ENCODE data around the gene TNK2. TPM values are rescaled to one million over a fixed set of nuclear protein-coding genes. Genes with fewer than 3 reads are reported as not detected.

TNK2 gene
- total RNA-seq, 1 donor from 2014 or later, result 39.1 TPM

DNA sequence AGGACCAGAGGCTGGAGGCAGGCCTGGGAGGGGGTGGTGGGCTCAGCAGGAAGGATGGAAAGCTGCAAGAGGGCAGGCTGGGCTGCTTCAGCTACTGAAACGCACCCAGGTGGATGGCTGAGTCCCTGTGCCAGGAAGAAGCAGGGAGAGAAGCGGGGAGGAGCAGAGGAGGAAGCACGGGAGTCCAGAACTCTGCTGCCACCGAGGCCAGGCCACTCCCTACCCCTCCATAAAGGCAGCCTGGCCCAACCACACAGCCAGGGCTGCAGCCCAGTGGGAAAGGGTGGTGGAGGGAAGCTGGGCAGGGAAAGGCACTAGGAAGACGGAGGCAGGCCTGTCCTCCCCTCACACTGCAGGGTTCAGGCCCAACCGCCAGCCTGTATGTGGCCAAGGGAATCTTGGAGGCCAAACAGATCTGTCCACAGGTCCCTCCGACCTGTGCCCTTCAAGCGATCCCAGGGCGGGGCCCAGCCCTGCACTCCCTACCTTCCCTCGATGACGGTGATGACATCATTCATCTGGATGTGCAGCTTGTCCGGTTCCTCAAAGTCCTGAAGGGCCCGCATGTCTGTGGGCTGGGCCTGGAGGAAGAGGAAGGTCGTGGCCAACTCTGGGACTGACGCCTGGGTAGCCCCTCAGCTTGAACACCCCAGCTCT lies 30.5 kb downstream of the TNK2 start:
- no peaks in the 10 kb centered on the region for H3K9me3 Mint-ChIP-seq (ENCODE audit: unreplicated experiment)
- Histone ChIP-seq H3K79me2 (ENCODE audit: insufficient read depth, low read length) (peaks cover 7% of the 10 kb centered on the region), H2AFZ (ENCODE audit: low read depth, low read length) (no peak overlapping the region), H3K4me2 (ENCODE audit: low read length) (no peak overlapping the region), H3K4me3 (ENCODE audit: insufficient read depth, low read depth, low read length) (no peak overlapping the region), H3K27ac (ENCODE audit: low read depth, low read length) (no peak overlapping the region), H3K27me3 (ENCODE audit: insufficient read depth, low read length) (no peaks in the 10 kb centered on the region), H4K20me1 (ENCODE audit: insufficient read depth, low read length) (peaks cover 22% of the 10 kb centered on the region), H3K9ac (ENCODE audit: low read length) (no peak overlapping the region), H3K9me3 (ENCODE audit: insufficient read depth, low read depth, low read length) (no peaks in the 10 kb centered on the region), H3K36me3 (ENCODE audit: insufficient read depth, low read length) (no peaks in the 10 kb centered on the region), H3K4me1 (ENCODE audit: insufficient read depth, low read length) (no peaks in the 10 kb centered on the region)
- peaks cover 10% of the 10 kb centered on the region for H3K4me1 Mint-ChIP-seq (ENCODE audit: low read depth, unreplicated experiment)
- TF ChIP-seq, protein P1, sequence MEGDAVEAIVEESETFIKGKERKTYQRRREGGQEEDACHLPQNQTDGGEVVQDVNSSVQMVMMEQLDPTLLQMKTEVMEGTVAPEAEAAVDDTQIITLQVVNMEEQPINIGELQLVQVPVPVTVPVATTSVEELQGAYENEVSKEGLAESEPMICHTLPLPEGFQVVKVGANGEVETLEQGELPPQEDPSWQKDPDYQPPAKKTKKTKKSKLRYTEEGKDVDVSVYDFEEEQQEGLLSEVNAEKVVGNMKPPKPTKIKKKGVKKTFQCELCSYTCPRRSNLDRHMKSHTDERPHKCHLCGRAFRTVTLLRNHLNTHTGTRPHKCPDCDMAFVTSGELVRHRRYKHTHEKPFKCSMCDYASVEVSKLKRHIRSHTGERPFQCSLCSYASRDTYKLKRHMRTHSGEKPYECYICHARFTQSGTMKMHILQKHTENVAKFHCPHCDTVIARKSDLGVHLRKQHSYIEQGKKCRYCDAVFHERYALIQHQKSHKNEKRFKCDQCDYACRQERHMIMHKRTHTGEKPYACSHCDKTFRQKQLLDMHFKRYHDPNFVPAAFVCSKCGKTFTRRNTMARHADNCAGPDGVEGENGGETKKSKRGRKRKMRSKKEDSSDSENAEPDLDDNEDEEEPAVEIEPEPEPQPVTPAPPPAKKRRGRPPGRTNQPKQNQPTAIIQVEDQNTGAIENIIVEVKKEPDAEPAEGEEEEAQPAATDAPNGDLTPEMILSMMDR (IDR thresholded peaks at IDR 0.05; ENCODE audit: insufficient read depth, low read depth, low read length), result no peak
- TF ChIP-seq EZH2 (IDR thresholded peaks at IDR 0.05; ENCODE audit: insufficient read depth, low read length), result no peak
- DNase-seq (ENCODE audit: low read depth), result no peak
- H3K27me3 Mint-ChIP-seq (ENCODE audit: low read depth, unreplicated experiment), result no peaks in the 10 kb centered on the region
- H3K4me3 Mint-ChIP-seq (ENCODE audit: unreplicated experiment), result no peak overlapping the region
- FAIRE-seq, result no peak
- H3K36me3 Mint-ChIP-seq (ENCODE audit: low read depth, unreplicated experiment), result peaks cover 16% of the 10 kb centered on the region
- H3K27ac Mint-ChIP-seq (ENCODE audit: unreplicated experiment), result no peak overlapping the region

DNA sequence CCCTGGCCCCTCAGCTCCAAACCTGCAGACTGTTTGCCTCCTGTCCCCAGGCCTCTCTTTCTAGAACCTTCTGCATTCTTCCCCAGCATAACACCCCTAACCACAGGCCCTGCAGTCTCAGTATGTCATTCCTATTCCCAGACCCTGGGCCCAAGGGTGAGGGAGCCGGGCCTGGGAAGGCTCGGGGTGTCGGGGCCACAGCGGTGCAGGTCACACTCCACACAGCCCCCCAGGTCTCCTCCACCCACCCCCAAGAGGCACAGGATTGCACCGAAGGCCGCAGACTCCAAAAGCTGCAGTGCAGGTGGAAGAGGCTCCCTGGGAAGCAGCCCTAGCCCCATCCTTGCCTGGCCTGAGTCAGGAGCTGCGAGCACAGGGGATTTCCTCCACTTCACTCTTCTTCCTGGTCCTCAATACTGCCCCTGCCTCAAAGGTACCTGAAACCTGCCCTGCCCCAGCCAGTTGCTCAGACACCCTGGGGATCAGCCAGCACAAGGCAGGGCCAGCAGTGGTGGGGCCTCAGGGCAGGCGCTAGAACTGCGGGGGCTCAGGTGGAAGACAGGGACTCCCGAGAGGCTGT lies 31.1 kb downstream of the TNK2 start:
- Histone ChIP-seq H2AFZ (ENCODE audit: low read depth, low read length) (no peak overlapping the region), H3K9me3 (ENCODE audit: insufficient read depth, low read depth, low read length) (no peaks in the 10 kb centered on the region), H3K27me3 (ENCODE audit: insufficient read depth, low read length) (no peaks in the 10 kb centered on the region), H3K9ac (ENCODE audit: low read length) (no peak overlapping the region), H3K36me3 (ENCODE audit: insufficient read depth, low read length) (no peaks in the 10 kb centered on the region), H3K4me2 (ENCODE audit: low read length) (no peak overlapping the region), H4K20me1 (ENCODE audit: insufficient read depth, low read length) (peaks cover 22% of the 10 kb centered on the region), H3K4me3 (ENCODE audit: insufficient read depth, low read depth, low read length) (no peak overlapping the region), H3K27ac (ENCODE audit: low read depth, low read length) (no peak overlapping the region), H3K79me2 (ENCODE audit: insufficient read depth, low read length) (peaks cover 7% of the 10 kb centered on the region), H3K4me1 (ENCODE audit: insufficient read depth, low read length) (no peaks in the 10 kb centered on the region)
- no peak for TF ChIP-seq EZH2 (IDR thresholded peaks at IDR 0.05; ENCODE audit: insufficient read depth, low read length)
- TF ChIP-seq, protein P1 (IDR thresholded peaks at IDR 0.05; ENCODE audit: insufficient read depth, low read depth, low read length), result no peak
- Mint-ChIP-seq H3K4me1 (ENCODE audit: low read depth, unreplicated experiment) (peaks cover 10% of the 10 kb centered on the region), H3K4me3 (ENCODE audit: unreplicated experiment) (no peak overlapping the region), H3K36me3 (ENCODE audit: low read depth, unreplicated experiment) (peaks cover 16% of the 10 kb centered on the region), H3K27ac (ENCODE audit: unreplicated experiment) (no peak overlapping the region), H3K9me3 (ENCODE audit: unreplicated experiment) (no peaks in the 10 kb centered on the region), H3K27me3 (ENCODE audit: low read depth, unreplicated experiment) (no peaks in the 10 kb centered on the region)
- DNase-seq (ENCODE audit: low read depth), result no peak
- no peak for FAIRE-seq
